HG03159 (cell line): Measurements from ENCODE around the gene MYO15B.

ENCODE experiments used
- ATAC-seq: cut with Tn5 transposase; IDR thresholded peaks from one replicate; pipeline ENCODE4 v1.9.1; 2021; ENCODE audit warnings: mild to moderate bottlenecking, moderate library complexity; ENCODE audit not compliant: unreplicated experiment

MYO15B gene

GRCh38 chr17:75658237-75658636 lies 70.6 kb downstream of the MYO15B start:
- no peak for ATAC-seq

DNA sequence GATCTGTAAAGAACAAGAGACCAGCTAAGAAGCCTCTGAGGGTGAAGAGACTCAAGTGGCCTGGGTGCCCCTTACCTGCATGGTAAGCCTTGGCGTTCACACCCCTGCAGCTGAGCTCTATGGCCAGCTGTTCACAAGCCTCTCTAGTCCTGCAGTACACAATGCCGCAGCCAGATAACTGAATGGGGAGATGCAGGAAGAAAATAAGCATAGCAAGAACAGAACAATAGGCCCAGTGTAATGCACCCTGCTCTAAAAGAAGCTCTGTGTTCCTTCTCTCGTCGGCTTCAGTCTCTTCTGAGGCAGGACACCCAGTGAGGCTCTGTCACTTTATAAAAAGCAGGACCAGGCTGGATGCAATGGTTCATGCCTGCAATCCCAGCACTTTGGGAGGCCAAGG lies 73.9 kb downstream of the MYO15B start:
- ATAC-seq: no peak

DNA sequence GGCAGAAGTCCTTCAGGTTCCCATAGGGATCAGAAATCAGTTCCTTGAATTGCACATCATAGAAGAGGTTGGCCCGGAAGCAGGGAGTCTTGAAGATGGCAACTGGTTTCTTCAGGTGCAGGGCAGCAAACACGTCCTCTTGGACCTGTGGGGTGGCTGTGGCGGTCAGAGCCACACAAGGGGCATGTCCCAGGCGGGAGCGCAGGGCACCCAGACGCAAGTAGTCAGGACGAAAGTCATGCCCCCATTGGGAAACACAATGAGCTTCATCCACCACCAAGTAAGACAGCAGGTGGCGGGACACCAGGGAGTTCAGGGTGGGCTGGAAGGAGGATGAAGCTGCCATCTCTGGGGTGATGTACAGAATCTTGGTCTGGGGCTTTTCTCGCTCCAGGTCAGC lies 74.9 kb downstream of the MYO15B start:
- ATAC-seq: no peak

DNA sequence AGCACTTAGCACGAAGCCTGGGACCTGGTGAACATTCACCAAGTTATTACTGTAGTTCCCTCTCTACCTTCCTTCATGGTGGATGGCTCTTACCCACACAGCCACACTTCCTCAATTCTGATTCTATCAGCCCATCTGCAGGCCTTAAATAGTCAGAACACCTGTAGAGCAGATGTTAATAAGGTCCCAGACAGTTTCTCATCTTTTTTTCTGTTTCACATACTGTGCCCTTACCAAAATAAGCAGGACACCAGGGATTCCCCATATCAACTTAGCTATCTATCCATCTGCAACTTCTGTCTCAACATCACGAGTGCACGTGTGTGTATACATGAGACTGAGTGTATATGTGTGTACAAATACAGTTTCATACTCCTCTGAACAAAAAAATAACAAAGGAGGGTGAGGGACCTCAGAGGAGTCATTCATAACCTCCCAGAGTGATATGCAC lies 76.5 kb downstream of the MYO15B start:
- peak; percentile 72 for ATAC-seq

- ATAC-seq: no peak
These were observed 78.4 kb downstream of the MYO15B start for GRCh38 chr17:75665981-75666380.

DNA sequence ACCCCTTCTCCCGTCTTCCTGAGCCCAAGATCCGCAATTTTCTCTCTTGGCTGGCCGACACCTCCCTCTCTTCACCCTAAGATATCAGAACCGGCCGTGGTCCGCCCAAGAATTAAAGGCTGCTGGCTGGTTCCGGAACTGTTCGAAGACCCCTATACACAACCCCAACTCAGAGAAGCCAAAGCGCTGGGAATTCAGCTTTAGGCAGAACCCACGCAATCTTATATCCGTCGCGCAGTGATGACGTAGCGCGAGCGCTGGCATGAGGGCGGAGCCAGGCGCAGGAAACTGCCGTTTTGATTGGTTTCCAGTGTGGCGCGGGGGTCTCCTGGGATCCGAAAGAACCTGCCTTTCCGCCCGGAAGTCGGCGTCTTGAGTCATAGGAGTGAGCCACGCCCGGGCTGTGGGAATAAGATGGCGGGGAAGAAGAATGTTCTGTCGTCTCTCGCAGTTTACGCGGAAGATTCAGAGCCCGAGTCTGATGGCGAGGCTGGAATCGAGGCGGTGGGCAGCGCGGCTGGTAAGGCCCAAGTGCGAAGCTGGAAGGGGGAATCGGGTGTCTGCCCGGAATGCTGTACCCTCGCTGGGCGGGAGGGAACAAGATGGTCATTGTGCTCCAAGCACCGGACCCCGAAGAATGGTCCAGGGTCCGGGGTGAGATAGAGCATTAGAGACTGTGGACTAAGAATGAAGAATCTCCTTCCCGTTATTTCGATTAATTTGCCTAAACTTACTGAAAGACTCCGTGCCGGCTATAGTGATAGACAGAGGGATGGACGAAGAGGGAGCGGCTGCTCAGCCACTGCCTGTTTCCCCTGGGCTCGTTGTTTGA lies 79.6 kb downstream of the MYO15B start, which contains the start of the genes RECQL5 and SAP30BP:
Gene RECQL5, minus strand, starts transcription at position 196 of the 832 bp plus-strand sequence. CDS start 597 bp downstream, outside the sequence.
Gene SAP30BP, plus strand, starts transcription at position 380 of the 832 bp plus-strand sequence. Its CDS starts 35 bp downstream, at position 415.
- peak; percentile 71 for ATAC-seq

DNA sequence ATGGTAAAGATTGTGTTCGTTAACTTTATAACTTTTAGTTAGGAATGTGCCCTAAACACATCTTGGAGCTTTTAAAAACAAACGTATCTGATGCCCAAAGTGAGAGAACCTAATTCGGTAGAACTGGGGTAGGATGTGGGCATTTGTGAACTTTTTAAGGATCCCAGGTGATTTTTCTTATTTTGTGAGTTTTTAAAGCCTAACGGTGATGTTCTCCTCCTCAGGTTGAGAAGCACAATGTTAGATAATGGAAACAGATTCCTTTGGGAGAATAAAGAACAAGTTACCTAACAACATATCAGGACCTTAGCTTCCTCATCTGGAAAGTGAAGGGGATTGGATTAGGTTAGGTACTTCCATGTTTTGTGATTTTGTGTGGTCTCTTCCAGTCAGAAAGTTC lies 80.2 kb downstream of the MYO15B start:
- no peak for ATAC-seq

- no peak for ATAC-seq
These were observed 80.9 kb downstream of the MYO15B start for GRCh38 chr17:75668489-75668888.

DNA sequence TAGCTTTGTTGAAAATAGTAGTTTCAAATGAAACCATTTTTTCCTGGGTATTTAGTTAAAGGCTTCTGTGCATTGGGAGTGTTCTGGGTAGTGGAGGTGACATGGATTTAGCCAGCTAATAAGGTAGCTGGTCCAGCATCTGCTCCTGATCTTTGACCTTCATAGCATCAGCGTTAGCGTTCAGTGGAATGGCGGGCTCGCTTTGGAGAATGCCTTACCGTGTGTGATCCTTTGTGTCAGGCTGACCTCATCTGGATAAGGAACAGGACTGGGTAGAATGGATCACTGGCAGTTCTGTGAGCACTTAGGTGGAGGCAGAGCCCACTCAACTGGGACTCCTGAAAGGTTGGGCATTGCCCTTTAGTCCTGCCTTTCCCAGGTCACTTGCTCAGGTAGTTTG lies 83.3 kb downstream of the MYO15B start:
- no peak for ATAC-seq

DNA sequence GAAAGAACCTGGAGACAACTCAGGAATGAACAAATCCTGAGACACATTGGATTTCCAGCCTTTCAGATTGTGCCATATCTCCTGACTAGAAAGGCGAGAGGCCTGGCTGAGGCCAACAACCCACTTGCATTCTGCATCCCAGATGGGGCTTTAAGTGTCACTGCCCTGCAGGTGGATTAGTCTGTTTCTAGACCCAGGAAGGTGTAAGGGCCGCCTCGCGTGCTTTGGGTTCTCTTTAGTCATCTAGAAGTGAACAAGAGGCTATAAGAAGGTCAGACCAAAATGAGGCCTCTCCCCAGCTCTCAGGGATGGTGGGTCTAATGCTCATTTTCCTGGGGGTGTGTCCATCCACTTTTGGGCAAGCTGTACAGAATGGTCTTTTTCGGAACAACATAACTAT lies 84.4 kb downstream of the MYO15B start:
- no peak for ATAC-seq

- ATAC-seq: no peak
These were observed 85.9 kb downstream of the MYO15B start for GRCh38 chr17:75673487-75673886.
